Measurements from ENCODE around the gene GARIN5B.

GARIN5B gene

GRCh38 chr19:55373993-55374757 lies 11.1 kb upstream of the GARIN5B start:
- Histone ChIP-seq H3K27ac (ENCODE audit: low read length) (no peak overlapping the region), H3K4me1 (ENCODE audit: low read length) (no peaks in the 10 kb centered on the region; the same call in 1 of the 2 replicates), H3K4me3 (ENCODE audit: low read length) (no peak overlapping the region)

GRCh38 chr19:55373306-55373992 lies 10.4 kb upstream of the GARIN5B start:
- H3K79me2 ChIP-seq (ENCODE audit: low read length) = no peaks in the 10 kb centered on the region
- no peaks in the 10 kb centered on the region for H4K20me1 ChIP-seq (ENCODE audit: insufficient read depth, low read length)
- no peaks in the 10 kb centered on the region for H3K9me2 ChIP-seq (replicated peaks; ENCODE audit: insufficient read depth, low read length)
- no peaks in the 10 kb centered on the region for H3K9me3 ChIP-seq (replicated peaks; ENCODE audit: insufficient read depth, low read length)
- DNase-seq = no peak
- no peak overlapping the region for H3K27ac ChIP-seq (ENCODE audit: low read length)
- no peaks in the 10 kb centered on the region; the same call in 1 of the 2 replicates for H3K4me1 ChIP-seq (ENCODE audit: low read length)
- H3K4me3 ChIP-seq (ENCODE audit: low read length) = no peak overlapping the region
- peaks cover 54% of the 10 kb centered on the region for H3K27me3 ChIP-seq (replicated peaks; ENCODE audit: insufficient read depth, low read length)
- no peak overlapping the region for H3K9ac ChIP-seq (ENCODE audit: low read length)
- H3F3A ChIP-seq (ENCODE audit: insufficient read depth, low read length) = no peaks in the 10 kb centered on the region; the same call in 1 of the 2 replicates
- TF ChIP-seq CTCF (IDR thresholded peaks at IDR 0.05; ENCODE audit: low read length) (no peak), EZH2phosphoT487 (IDR thresholded peaks at IDR 0.05; ENCODE audit: low read length) (no peak), EZH2 (optimal IDR thresholded peaks at IDR 0.05; ENCODE audit: low read depth, low read length) (no peak)
- H3K4me2 ChIP-seq (ENCODE audit: low read depth, low read length) = no peak overlapping the region
- no peak overlapping the region for H2AFZ ChIP-seq (ENCODE audit: low read length)
- H3K36me3 ChIP-seq (replicated peaks; ENCODE audit: insufficient read depth, low read length) = no peaks in the 10 kb centered on the region

More at GRCh38 chr19:55373993-55374757, 11.1 kb upstream of the GARIN5B start:
- DNase-seq = no peak
- Histone ChIP-seq H3K9ac (ENCODE audit: low read length) (no peak overlapping the region), H3K36me3 (replicated peaks; ENCODE audit: insufficient read depth, low read length) (no peaks in the 10 kb centered on the region), H4K20me1 (ENCODE audit: insufficient read depth, low read length) (no peaks in the 10 kb centered on the region), H3K27me3 (replicated peaks; ENCODE audit: insufficient read depth, low read length) (peaks cover 47% of the 10 kb centered on the region), H2AFZ (ENCODE audit: low read length) (no peak overlapping the region), H3F3A (ENCODE audit: insufficient read depth, low read length) (no peaks in the 10 kb centered on the region; the same call in 1 of the 2 replicates), H3K9me2 (replicated peaks; ENCODE audit: insufficient read depth, low read length) (no peaks in the 10 kb centered on the region), H3K4me2 (ENCODE audit: low read depth, low read length) (no peak overlapping the region), H3K9me3 (replicated peaks; ENCODE audit: insufficient read depth, low read length) (no peaks in the 10 kb centered on the region), H3K79me2 (ENCODE audit: low read length) (no peaks in the 10 kb centered on the region)
- TF ChIP-seq EZH2phosphoT487 (IDR thresholded peaks at IDR 0.05; ENCODE audit: low read length) (no peak), CTCF (IDR thresholded peaks at IDR 0.05; ENCODE audit: low read length) (no peak), EZH2 (optimal IDR thresholded peaks at IDR 0.05; ENCODE audit: low read depth, low read length) (no peak)

- no peaks in the 10 kb centered on the region for H4K20me1 ChIP-seq (ENCODE audit: insufficient read depth, low read length)
- H3K27ac ChIP-seq (ENCODE audit: low read length) = no peak overlapping the region
- no peak overlapping the region for H3K4me2 ChIP-seq (ENCODE audit: low read depth, low read length)
- H3K4me1 ChIP-seq (ENCODE audit: low read length) = no peaks in the 10 kb centered on the region; the same call in 1 of the 2 replicates
- H3F3A ChIP-seq (ENCODE audit: insufficient read depth, low read length) = no peaks in the 10 kb centered on the region; the same call in 1 of the 2 replicates
- no peaks in the 10 kb centered on the region for H3K36me3 ChIP-seq (replicated peaks; ENCODE audit: insufficient read depth, low read length)
- H3K79me2 ChIP-seq (ENCODE audit: low read length) = no peaks in the 10 kb centered on the region
- no peak for TF ChIP-seq EZH2 (optimal IDR thresholded peaks at IDR 0.05; ENCODE audit: low read depth, low read length)
- peaks cover 63% of the 10 kb centered on the region for H3K27me3 ChIP-seq (replicated peaks; ENCODE audit: insufficient read depth, low read length)
- no peak overlapping the region for H3K4me3 ChIP-seq (ENCODE audit: low read length)
- no peak overlapping the region for H2AFZ ChIP-seq (ENCODE audit: low read length)
- H3K9me3 ChIP-seq (replicated peaks; ENCODE audit: insufficient read depth, low read length) = no peaks in the 10 kb centered on the region
- no peaks in the 10 kb centered on the region for H3K9me2 ChIP-seq (replicated peaks; ENCODE audit: insufficient read depth, low read length)
- H3K9ac ChIP-seq (ENCODE audit: low read length) = no peak overlapping the region
- no peak for DNase-seq
Observed at GRCh38 chr19:55372316-55373081, 9.4 kb upstream of the GARIN5B start.
